Measurements from ENCODE around the gene VCAN.

The VCAN gene

DNA sequence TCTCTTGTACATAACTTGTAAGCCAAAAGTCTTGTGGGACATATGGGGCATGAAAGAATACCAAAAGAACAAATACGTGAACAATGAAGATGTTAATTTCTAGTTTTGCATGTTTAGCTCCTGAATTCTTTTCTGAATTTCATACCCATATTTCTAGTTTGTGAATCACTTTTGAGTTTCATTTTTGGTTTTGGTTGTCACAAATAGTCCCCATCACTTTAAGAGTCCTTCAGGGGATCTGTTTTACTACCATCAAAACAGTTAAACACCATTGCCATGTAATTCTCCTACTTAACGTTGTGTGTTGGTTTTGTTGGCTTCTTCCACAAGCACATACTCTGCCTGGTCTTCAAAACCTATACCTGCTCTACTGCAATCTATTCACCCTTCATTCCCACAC is 27.0 kb downstream of the VCAN start:
- no peak for DNase-seq

DNA sequence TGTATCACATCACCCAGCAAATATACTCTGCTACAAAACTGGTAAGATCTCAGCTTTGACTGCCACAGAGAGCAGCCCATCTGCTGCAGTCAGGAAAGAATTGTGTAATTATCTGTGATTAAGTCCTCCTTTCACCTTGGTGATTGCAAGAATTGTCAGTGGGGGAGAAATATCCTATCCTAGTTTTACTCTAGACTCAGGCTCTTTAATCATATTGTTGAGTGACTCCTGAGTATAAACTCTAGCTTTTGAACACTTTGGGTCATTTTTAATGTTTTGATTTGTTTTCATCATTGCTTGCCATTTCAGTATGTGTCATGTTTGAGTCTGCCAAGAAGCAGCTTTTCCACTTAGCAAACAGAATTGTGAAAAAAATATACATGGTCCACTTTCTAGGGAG is 32.1 kb downstream of the VCAN start:
- peak; percentile 21 to 49 for DNase-seq

DNA sequence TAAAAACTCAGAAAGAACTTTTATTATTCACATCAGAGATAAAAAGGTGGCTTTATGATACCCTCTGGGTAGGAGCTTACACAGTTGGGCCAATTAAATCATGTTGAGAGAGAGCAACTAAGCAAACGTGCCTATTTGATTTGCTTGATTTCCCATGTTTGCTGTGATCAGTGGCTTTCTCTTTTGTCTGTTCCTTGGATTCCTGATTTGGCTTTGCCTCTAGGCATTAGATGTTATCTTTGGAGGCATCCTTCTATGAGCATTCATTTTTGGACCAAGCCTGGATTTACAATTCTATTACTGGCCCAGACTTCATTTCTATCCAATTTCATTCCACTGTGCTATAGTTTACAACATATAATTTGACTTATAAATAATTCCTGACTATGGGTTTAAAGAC is 35.9 kb downstream of the VCAN start:
- no peak for DNase-seq

DNA sequence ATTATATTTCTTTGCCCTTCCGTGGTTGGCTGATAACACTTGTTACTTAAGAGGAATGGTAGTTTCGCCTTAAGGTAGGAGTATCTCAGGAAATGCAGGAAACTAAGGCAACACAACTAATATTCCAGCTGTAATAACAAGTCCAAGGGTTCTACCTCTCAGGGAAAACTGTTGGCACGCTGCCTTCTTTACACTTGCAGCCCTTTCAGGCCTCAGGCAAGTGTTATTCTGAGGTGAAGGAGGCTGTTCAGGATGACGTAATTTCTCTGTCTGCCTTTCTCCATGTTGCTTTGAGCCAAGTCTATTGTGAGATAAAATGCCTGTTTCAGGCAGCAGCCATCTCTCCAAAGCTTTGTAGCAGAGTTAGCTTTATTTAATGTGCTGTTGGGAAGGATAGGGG is 38.0 kb downstream of the VCAN start:
- DNase-seq, result no peak

DNA sequence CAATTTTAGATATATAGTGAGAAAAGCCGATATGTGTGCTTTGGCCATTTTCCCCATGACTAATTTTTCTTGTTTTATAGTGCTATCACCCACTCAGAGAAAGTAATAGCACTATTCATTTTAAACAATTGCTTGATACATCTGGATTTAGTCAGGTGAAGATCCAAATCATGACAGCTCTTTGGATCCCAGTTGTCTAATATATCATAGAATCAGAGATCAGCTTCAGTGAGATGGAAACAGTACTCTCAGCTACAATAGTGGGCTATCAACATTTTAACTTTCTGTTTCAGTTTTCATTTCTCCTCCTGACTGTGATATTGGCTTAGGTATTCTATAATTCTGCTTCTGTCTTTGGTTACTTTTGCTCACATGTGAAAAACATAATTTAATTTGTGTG is 38.7 kb downstream of the VCAN start:
- DNase-seq, result no peak

DNA sequence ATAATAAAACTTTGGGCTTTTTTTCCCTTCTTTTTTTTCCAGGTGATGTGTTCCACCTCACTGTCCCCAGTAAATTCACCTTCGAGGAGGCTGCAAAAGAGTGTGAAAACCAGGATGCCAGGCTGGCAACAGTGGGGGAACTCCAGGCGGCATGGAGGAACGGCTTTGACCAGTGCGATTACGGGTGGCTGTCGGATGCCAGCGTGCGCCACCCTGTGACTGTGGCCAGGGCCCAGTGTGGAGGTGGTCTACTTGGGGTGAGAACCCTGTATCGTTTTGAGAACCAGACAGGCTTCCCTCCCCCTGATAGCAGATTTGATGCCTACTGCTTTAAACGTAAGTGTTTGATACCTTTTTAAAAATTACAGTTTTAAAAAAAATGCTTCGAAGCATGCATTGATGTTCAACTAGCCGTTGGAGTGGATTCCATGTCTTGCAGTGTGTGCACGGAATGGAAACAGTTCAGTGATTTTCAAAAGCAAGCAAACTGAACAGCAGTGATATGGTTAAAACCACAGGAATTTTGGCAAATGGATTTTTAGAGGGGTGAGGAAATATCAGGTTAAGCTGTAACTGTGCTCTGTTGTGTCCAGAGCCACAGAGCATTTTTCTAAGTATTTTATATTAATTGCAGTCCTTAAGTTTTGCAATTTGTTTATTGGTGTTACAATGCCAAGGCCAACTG is 40.7 kb downstream of the VCAN start:
- no peak for DNase-seq

DNA sequence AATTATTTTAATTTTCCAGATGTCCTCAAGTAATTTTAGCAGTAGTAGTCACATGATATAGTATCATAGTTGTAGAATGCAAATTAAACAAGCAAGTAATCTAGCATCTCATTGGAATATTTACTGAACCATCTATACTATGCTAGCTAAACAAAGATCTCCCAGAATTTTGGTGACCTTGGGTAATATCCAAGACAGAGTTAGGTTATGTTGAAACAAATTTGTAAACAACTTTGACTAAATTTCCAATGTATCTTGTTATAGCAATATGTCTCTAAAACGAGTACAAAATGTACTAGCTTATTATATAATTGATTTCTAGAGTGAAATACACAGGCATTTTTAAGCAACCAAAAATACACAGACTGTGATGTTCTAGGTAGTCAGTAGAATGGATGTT is 41.5 kb downstream of the VCAN start:
- DNase-seq, result no peak

DNA sequence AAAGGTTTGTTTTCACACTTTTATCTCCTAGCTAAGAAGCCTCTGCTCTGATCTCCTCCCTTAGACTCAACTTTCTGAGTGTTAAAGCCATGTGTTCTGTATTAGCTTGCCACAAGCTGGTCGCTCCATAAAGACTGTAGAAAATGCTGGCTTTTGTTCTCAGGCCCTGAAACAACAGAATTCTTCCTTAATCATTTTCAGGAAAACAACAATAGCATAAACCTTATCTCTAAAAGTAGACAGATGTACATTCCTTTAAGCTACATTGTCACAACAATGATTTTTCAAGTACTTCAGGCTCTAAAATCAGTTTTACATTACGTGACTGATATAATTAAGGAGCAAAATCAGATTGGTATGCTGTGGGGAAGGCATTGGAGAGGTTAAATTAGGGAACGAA is 41.9 kb downstream of the VCAN start:
- no peak for DNase-seq

DNA sequence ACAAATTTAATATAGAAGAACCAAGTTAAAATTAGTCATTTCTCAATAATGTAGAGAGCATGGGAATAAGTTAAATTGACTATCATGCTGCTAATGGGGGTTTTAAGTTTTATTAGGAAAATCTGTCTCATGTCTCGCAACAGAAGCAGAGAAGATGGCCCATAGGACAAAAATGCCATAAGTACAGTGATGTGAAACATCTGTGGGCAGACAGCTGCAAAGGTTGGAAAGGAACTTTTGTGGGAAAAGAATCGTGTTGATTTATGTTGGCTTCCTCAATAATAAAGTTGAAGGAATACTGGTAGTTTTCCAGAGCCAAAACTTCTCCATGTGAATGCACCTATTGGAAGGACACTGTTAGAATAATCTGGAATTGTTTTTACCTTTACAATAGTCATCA is 44.8 kb downstream of the VCAN start:
- DNase-seq, result no peak

DNA sequence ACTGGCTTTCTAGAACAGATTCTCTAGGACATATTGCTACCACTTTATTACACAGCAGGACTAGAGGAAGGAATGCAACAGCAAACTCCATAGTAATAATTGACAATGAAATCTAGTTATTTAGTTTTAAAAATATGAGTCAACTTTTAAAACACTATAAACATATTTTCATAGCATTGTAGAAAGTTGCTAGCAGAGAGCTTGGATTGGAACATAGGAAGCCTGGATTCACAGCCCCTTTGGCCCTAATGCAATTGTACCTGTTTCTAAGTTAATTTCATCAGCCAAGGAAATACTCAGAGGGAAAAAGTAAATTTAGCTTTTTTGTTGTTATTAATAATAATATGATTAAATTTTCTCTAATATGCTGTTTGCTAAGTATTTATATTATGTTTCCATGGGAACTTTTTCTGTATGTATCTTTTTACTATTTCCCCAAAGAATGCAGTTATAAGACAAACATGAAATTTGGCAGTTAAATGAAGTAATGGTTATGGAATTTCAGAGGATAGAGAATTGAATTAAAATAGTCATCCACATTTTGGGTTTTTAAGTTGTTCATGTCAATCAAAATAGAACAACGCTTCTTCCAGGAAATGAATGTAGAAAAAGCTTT is 45.6 kb downstream of the VCAN start:
- DNase-seq, result no peak

DNA sequence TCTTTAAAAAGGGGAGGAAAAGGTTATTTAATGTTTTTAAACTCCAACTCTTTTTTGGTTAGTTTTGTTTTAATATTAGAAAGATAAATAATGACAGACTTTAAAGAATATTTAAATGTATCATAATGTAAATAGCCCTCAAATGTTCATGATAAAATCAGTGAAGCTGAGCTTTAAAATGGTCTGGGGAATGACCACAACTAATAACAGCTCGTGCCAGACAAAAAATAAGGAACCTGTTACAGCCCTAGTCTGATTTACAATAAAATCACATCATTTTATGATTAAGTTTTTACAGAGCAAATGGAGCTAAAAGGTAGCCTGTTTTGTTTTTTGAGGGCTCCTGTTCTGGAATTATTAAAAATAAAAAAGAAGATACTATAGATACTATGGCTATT is 46.1 kb downstream of the VCAN start:
- DNase-seq, result no peak

DNA sequence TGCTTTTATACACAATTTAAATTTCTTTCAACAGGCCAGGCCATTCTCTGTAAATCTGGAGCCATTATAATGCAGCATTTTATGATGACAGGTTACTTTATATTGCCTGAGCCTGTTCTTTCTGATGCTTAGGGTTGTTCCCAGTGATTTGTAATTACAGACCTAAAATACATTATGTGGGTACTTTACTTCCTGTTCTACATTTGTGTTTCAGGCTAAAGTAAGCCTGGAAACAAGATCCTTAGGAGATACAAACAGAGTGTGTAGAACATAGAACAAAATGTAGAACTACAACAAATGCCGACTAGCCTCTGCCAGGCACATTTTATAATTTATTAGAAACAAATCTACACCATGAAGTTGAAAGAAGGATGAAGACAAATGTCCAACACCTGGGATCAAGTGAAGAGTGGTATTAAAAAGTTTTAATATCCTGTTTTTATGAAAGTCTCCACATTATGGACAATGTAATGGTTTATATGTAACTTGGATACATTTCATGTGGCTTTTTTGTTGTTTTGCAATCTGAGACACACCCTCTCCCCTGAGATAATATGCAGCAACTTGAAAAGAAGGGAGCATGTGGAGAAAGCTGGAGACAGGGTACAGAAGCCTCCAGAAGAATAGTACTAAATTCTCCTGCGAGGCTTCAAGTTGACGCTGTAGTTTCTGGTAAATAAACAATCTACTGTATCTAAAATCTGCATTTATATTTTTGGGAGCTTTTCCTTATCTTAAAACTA is 46.9 kb downstream of the VCAN start:
- no peak for DNase-seq

DNA sequence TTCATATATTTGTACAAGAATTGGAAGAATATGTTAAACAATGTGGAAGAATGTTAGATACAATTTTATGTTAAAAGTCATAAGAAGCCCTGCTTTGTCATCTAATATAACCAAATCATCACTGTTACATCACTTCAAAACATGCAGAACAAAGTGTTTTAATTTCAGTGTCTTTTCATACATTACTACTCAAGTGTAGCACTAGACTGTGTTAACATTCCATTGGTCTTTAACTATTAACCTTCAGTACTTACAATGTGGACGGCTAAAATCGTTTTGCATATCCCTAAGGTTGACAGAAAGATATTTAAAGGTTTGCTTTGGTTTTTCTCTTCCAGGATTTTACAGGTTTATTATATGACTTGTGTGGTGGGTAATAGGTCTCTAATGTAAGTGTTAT is 50.9 kb downstream of the VCAN start:
- DNase-seq, result no peak

DNA sequence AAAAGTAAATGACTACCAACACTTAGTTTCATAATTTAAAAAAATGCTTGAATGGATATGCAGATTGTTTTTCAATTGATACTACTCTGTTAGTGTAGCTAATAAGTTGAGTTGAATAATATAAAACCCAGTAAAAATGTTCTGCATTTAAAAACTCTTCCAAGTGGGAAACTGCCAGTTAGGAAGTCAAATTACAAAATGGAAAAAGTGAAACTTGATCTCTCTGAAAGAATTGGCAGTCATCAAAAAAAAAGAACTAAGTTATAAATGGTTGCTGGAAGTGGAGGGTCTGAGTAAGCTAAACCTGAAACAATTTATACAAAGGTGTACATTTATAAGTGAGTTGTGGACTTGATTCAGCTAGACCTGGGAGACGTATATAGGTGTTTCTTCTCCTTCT is 52.4 kb downstream of the VCAN start:
- no peak for DNase-seq

DNA sequence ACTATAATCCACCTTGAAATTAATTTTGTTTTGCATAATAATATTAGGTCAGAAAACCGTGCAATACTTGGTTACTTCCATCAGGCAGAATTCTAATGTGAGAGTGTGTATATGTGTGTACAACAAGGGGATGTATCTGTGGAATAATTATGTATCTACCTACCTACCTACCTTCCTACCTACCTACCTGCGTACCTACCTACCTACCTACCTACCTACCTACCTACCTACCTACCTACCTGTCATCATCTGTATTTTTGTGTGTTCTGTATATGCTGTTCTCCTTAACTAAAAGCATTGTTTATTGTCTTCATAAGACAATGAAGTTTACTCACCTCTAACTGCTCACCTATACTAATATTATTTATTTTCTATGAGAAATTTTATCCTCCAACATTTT is 52.8 kb downstream of the VCAN start:
- no peak for DNase-seq

DNA sequence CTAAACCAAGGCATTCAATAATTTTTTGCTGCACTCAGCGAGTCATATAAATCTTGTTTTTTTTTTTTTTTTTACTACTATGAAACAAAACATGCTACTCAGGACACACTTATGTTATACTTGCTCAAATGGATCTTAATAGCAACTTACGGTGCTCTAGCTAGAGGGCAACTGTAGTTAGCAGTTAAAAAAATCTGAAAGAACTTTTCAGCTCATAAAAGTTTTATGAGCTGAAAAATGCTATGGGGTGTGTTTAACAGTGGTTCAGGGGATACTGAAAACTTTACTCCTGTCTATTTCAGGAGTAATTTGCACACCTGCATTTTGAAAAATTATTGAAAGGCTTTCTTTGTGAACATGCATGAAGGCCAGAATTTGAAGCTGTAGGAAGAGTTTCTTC is 53.4 kb downstream of the VCAN start:
- no peak for DNase-seq

DNA sequence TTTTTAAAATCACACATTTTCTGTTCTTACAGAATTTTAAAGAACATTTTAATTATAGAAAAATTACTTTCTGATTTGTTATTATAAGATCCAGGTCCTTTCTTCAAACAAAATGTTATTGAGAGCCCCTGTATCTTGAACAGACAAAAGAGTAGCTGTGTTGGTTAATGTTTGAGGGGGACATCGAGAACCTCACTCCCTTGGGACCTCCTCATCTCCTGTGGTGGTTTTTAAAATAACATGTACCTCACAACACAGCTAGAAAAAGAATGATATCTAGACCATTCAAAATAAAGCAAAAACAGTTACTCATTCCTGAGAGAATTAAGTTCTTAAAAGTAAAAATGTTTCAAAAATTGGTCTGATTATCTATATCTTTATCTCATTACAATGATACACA is 54.7 kb downstream of the VCAN start:
- DNase-seq, result no peak

DNA sequence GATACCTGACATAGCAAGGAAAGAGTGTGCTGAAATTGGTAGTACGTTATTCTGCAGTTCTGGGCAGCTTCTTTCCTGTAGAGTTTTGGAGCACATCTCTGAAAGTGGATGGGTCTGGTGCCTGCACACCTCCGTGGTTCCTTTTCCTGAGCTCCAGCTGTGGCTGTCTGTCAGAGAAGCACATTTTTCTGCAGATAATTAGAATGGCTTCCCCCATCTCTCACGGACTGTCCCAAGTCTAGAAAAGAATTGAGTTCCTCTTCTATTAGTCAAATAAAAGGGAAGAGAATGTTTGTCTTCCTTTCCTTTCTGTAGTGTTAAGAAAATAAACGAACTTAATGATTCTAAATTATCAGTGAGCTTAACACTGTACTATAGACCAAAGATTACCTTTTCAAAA is 55.7 kb downstream of the VCAN start:
- no peak for DNase-seq

DNA sequence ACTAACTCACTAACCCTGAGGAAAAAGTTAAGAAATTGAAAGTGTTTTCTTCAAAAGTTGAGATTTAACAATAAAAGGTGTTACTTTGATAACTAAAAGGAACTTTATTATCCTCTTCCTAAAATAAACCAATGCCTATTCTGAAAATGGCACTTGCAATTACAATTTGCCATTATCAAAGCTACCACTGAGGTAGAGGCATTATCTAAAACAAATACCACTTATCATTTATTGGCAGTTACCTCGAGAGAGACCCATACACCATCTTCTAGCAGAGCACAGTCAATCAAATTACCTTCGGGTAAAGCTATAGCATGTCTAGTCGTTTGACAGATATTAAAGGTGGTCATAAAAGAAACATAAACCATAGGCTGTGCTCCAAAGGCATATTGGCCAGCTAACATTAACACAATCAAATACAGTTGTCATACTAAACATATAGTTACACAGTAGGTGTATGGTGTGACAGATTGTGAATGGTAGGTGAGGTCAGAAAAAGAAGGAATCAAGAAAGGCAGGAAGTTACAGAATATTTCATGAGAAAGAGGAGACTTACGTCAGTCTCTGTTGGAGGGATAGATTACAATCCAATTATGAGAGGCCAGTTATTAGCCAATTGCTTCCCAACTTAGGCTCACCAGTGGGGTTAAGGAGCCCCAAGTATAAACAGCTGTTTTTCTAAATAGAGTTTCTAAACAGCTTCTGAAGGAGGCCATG is 56.3 kb downstream of the VCAN start:
- no peak for DNase-seq

DNA sequence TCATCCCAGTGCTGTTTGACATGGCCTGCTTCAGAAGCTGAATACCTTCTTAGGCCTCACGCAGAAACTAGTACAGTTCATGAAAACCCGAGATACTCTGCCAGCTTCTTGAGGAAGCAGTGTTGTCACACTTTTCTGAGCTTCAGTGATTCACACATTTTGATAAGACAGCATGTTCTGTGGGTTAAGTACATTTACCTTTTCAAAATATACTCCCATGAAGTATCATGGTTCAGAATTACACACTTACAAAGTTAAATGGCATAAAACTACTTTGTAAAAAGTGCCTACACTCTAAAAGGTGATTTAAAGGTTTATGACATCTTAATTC is 56.9 kb downstream of the VCAN start:
- DNase-seq, result no peak

DNA sequence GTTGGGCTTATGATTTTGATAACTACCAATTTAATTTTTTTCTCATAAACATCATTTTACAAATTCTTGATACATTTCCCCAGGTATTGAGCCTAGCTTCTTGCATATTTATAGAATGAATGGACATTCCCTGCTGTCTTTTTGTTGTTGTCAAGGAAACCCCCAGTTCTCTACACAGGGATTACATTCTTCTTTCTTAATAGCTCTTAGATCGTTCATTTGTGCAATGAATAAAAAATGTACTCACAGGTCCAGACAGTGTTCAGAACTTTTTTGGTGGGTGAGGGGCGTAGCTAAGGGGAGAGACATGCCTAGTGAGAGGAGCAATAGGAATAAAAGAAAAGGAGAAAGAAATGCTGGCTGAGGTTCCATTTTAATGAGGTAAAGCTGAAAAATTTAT is 58.6 kb downstream of the VCAN start:
- DNase-seq, result no peak

DNA sequence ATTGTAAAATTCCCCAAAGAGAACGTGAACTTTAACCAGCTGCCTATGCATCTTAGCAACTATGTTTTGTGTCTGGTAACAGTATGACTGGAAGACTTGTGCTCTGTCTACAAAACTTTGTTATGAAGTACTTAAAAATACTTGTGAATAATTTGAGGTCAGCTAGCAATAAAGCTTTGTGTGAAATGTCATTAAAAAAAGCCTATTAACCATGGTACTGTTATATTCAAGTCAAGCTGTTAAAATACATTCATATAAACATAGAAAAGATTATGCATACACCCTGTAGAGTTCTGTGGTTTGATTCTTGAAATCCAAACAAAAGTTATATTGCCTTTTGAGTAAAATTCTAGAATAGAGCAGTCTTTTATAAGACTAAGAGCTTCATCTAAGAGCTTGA is 60.1 kb downstream of the VCAN start:
- DNase-seq, result no peak

DNA sequence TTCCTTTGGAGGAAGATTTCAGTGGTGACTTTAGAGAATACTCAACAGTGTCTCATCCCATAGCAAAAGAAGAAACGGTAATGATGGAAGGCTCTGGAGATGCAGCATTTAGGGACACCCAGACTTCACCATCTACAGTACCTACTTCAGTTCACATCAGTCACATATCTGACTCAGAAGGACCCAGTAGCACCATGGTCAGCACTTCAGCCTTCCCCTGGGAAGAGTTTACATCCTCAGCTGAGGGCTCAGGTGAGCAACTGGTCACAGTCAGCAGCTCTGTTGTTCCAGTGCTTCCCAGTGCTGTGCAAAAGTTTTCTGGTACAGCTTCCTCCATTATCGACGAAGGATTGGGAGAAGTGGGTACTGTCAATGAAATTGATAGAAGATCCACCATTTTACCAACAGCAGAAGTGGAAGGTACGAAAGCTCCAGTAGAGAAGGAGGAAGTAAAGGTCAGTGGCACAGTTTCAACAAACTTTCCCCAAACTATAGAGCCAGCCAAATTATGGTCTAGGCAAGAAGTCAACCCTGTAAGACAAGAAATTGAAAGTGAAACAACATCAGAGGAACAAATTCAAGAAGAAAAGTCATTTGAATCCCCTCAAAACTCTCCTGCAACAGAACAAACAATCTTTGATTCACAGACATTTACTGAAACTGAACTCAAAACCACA is 67.4 kb downstream of the VCAN start:
- no peak for DNase-seq

DNA sequence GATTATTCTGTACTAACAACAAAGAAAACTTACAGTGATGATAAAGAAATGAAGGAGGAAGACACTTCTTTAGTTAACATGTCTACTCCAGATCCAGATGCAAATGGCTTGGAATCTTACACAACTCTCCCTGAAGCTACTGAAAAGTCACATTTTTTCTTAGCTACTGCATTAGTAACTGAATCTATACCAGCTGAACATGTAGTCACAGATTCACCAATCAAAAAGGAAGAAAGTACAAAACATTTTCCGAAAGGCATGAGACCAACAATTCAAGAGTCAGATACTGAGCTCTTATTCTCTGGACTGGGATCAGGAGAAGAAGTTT is 67.9 kb downstream of the VCAN start:
- no peak for DNase-seq

Measured in NCI-H524 (cell line).